Nephron (organoid): ENCODE results near the gene PIM3.

ENCODE experiments used
- H3K27ac Mint-ChIP-seq, 3 experiments: 2 replicates each; pipeline ENCODE4 v1.8.0; 2020; ENCODE audit warnings: mixed read lengths in 3 of 3, mild to moderate bottlenecking in 2 of 3, moderate library complexity in 1 of 3
- H3K27me3 Mint-ChIP-seq: 2 replicates; pipeline ENCODE4 v1.8.0; 2021; ENCODE audit warnings: low read depth, mild to moderate bottlenecking, moderate library complexity, mixed read lengths
- H3K36me3 Mint-ChIP-seq: 2 replicates; pipeline ENCODE4 v1.8.0; 2020; ENCODE audit warnings: low read depth, mixed read lengths
- H3K4me1 Mint-ChIP-seq: 2 replicates; pipeline ENCODE4 v1.8.0; 2020; ENCODE audit warnings: mixed read lengths
- H3K4me3 Mint-ChIP-seq, 3 experiments: 2 replicates each; pipeline ENCODE4 v1.8.0; 2020; ENCODE audit warnings: mild to moderate bottlenecking in 3 of 3, mixed read lengths in 3 of 3, moderate library complexity in 2 of 3
- H3K9me3 Mint-ChIP-seq: 2 replicates; pipeline ENCODE4 v1.8.0; 2020; ENCODE audit warnings: mixed read lengths
- CTCF ChIP-seq, 3 experiments: fragments of 200-600 bp; sonication (generic); IDR thresholded peaks; one replicate each; pipeline ENCODE4 v1.5.0; 2021; ENCODE audit warnings: antibody characterized with exemption in 3 of 3; ENCODE audit not compliant: unreplicated experiment in 3 of 3

PIM3 gene

GRCh38 chr22:49948958-49949913, 11.3 kb upstream of the PIM3 start:
- Mint-ChIP-seq H3K4me1 (peaks cover 6% of the 10 kb centered on the region), H3K4me3 (no peak overlapping the region), H3K36me3 (no peaks in the 10 kb centered on the region), H3K27me3 (no peaks in the 10 kb centered on the region), H3K9me3 (no peaks in the 10 kb centered on the region), H3K27ac (peak overlapping the region in 2 of 3 experiments; percentile 63 to 83)
- TF ChIP-seq CTCF (IDR thresholded peaks at IDR 0.05; ENCODE audit: unreplicated experiment in 3 of 3): no peak

- H3K4me1 Mint-ChIP-seq: peaks cover 6% of the 10 kb centered on the region
- H3K27me3 Mint-ChIP-seq: no peaks in the 10 kb centered on the region
- H3K4me3 Mint-ChIP-seq: no peak overlapping the region
- H3K27ac Mint-ChIP-seq: peak overlapping the region in 2 of 3 experiments; percentile 63 to 83
- no peak for TF ChIP-seq CTCF (IDR thresholded peaks at IDR 0.05; ENCODE audit: unreplicated experiment in 3 of 3)
- no peaks in the 10 kb centered on the region for H3K36me3 Mint-ChIP-seq
- no peaks in the 10 kb centered on the region for H3K9me3 Mint-ChIP-seq
Measured at GRCh38 chr22:49949914-49950292, 10.7 kb upstream of the PIM3 start.

- no peaks in the 10 kb centered on the region for H3K9me3 Mint-ChIP-seq
- peaks cover 4% of the 10 kb centered on the region for H3K27me3 Mint-ChIP-seq
- no peak for TF ChIP-seq CTCF (IDR thresholded peaks at IDR 0.05; ENCODE audit: unreplicated experiment in 3 of 3)
- H3K4me3 Mint-ChIP-seq: no peak overlapping the region
- no peaks in the 10 kb centered on the region for H3K36me3 Mint-ChIP-seq
- peak overlapping the region in 1 of 3 experiments; percentile 24 for H3K27ac Mint-ChIP-seq
- peaks cover 11% of the 10 kb centered on the region for H3K4me1 Mint-ChIP-seq
Measured at GRCh38 chr22:49950396-49950994, 10.1 kb upstream of the PIM3 start.

GRCh38 chr22:49951000-49951677, 9.4 kb upstream of the PIM3 start:
- no peaks in the 10 kb centered on the region for H3K36me3 Mint-ChIP-seq
- no peaks in the 10 kb centered on the region for H3K9me3 Mint-ChIP-seq
- no peak overlapping the region for H3K4me3 Mint-ChIP-seq
- peak overlapping the region in 2 of 3 experiments; percentile 24 to 72 for H3K27ac Mint-ChIP-seq
- H3K27me3 Mint-ChIP-seq: peaks cover 4% of the 10 kb centered on the region
- no peak for TF ChIP-seq CTCF (IDR thresholded peaks at IDR 0.05; ENCODE audit: unreplicated experiment in 3 of 3)
- peaks cover 11% of the 10 kb centered on the region for H3K4me1 Mint-ChIP-seq

- no peaks in the 10 kb centered on the region for H3K36me3 Mint-ChIP-seq
- peaks cover 11% of the 10 kb centered on the region for H3K4me1 Mint-ChIP-seq
- no peak overlapping the region for H3K4me3 Mint-ChIP-seq
- no peak overlapping the region for H3K27ac Mint-ChIP-seq
- H3K27me3 Mint-ChIP-seq: peaks cover 4% of the 10 kb centered on the region
- no peaks in the 10 kb centered on the region for H3K9me3 Mint-ChIP-seq
- TF ChIP-seq CTCF (IDR thresholded peaks at IDR 0.05; ENCODE audit: unreplicated experiment in 3 of 3): no peak
Measured at GRCh38 chr22:49951678-49951985, 8.9 kb upstream of the PIM3 start.
